Kidney epithelial cell (primary cell): ENCODE measurements around the gene PLEKHF1. TPM values are rescaled to one million over a fixed set of nuclear protein-coding genes. Genes with fewer than 3 reads are reported as not detected.
A peak's percentile ranks its signal among the peaks of the same experiment; 100 is the strongest.

Experiments used
- DNase-seq: peaks from one replicate; pipeline ENCODE4 v3.0.0-alpha.2; 2010; ENCODE audit warnings: low read depth
- H3K27me3 ChIP-seq: 2 replicates; pipeline ENCODE4 v1.6.0; 2011; ENCODE audit warnings: low read length; ENCODE audit not compliant: control insufficient read depth, insufficient read depth
- H3K36me3 ChIP-seq: 2 replicates; pipeline ENCODE4 v1.5.1; 2011; ENCODE audit warnings: low read length; ENCODE audit not compliant: control insufficient read depth, insufficient read depth
- H3K4me3 ChIP-seq: 2 replicates; pipeline ENCODE4 v1.5.1; 2011; ENCODE audit warnings: low read depth, mild to moderate bottlenecking, control low read depth, low read length
- CTCF ChIP-seq: IDR thresholded peaks from 2 replicates; pipeline ENCODE4 v1.5.1; 2011; ENCODE audit warnings: mild to moderate bottlenecking, moderate library complexity, low read length, control low read depth, inconsistent platforms; ENCODE audit not compliant: insufficient read depth, poor library complexity, severe bottlenecking
- total RNA-seq: library from RNA; depleted of rRNA; stranded (reverse); fragments of >200 nt; gene quantifications from 2 replicates; pipeline ENCODE4 v1.2.3, GENCODE V29; 2015

Gene PLEKHF1
- total RNA-seq, 1 donor from 2014 or later, result 59.0 TPM

- Histone ChIP-seq H3K36me3 (no peaks in the 10 kb centered on the region), H3K4me3 (no peak overlapping the region), H3K27me3 (no peaks in the 10 kb centered on the region)
- TF ChIP-seq CTCF, result no peak
- no peak for DNase-seq
Observed at GRCh38 chr19:29682236-29682895, 17.1 kb downstream of the PLEKHF1 start.

- TF ChIP-seq CTCF, result no peak
- Histone ChIP-seq H3K36me3 (no peaks in the 10 kb centered on the region), H3K27me3 (no peaks in the 10 kb centered on the region), H3K4me3 (no peak overlapping the region)
- DNase-seq, result no peak
Observed at GRCh38 chr19:29683009-29683408, 17.7 kb downstream of the PLEKHF1 start.

GRCh38 chr19:29685326-29685725 lies 20.1 kb downstream of the PLEKHF1 start:
- TF ChIP-seq CTCF, result no peak
- H3K27me3 ChIP-seq, result no peaks in the 10 kb centered on the region
- H3K4me3 ChIP-seq, result no peak overlapping the region
- DNase-seq, result no peak
- H3K36me3 ChIP-seq, result no peaks in the 10 kb centered on the region

- no peak for TF ChIP-seq CTCF
- H3K4me3 ChIP-seq, result no peak overlapping the region
- no peaks in the 10 kb centered on the region for H3K27me3 ChIP-seq
- no peaks in the 10 kb centered on the region for H3K36me3 ChIP-seq
- DNase-seq, result no peak
Observed at GRCh38 chr19:29686285-29686805, 21.1 kb downstream of the PLEKHF1 start.

GRCh38 chr19:29687244-29687896 lies 22.1 kb downstream of the PLEKHF1 start:
- H3K27me3 ChIP-seq, result no peaks in the 10 kb centered on the region
- no peaks in the 10 kb centered on the region for H3K36me3 ChIP-seq
- H3K4me3 ChIP-seq, result peak overlapping the region; percentile 22
- peak; percentile 89 for DNase-seq
- TF ChIP-seq CTCF, result no peak
